ENCODE measurements around the gene GLCCI1. TPM values are rescaled to one million over a fixed set of nuclear protein-coding genes. Genes with fewer than 3 reads are reported as not detected.
"Not testable (repeated sequence)": the region's sequence is repeated elsewhere in the genome, so short reads cannot be mapped to it uniquely, and the experiment has no call there.

Gene GLCCI1
- total RNA-seq, 1 experiment from 2014 or later, result 4.6 TPM

GRCh38 chr7:8044761-8045430 lies 76.3 kb downstream of the GLCCI1 start:
- H3K79me2 ChIP-seq (ENCODE audit: insufficient read depth, low read length), result no peaks in the 10 kb centered on the region
- no peak overlapping the region for H2AFZ ChIP-seq (ENCODE audit: low read depth, low read length, poor library complexity, severe bottlenecking)
- H3K27ac ChIP-seq (ENCODE audit: low read depth, low read length), result no peak overlapping the region
- no peaks in the 10 kb centered on the region for H3K9me2 ChIP-seq (ENCODE audit: insufficient read depth)
- H3K4me2 ChIP-seq (ENCODE audit: low read length), result no peak overlapping the region
- intact Hi-C loops (cut with micrococcal nuclease), result no loop called here
- CTCF ChIA-PET, result no interaction called here
- H3K9me3 ChIP-seq (ENCODE audit: control insufficient read depth in 1 of 2, insufficient read depth in 1 of 2, low read depth in 1 of 2, low read length in 2 of 2), result no peaks in the 10 kb centered on the region
- POLR2A ChIA-PET, result no interaction called here
- H3K4me1 ChIP-seq (ENCODE audit: control insufficient read depth in 1 of 2, insufficient read depth in 2 of 2, low read length in 2 of 2), result no peaks in the 10 kb centered on the region
- DNase-seq (ENCODE audit: low read depth, low spot score) (no peak), ATAC-seq (no peak)
- no TSS peak for BruUV-seq (replicated peaks)
- no peaks in the 10 kb centered on the region for H4K20me1 ChIP-seq (ENCODE audit: insufficient read depth)
- no peaks in the 10 kb centered on the region for H3K27me3 ChIP-seq (ENCODE audit: insufficient read depth, low read length)
- RAD21 ChIA-PET (ENCODE audit: low non-redundant PET in 1 of 2, low total read pairs in 2 of 2, uncharacterized antibody in 2 of 2, unreplicated experiment in 2 of 2), result no interaction called here
- TF ChIP-seq JUND (IDR thresholded peaks at IDR 0.05) (no peak), EGR1 (IDR thresholded peaks at IDR 0.05; ENCODE audit: low read depth) (no peak), CEBPB (IDR thresholded peaks at IDR 0.05; ENCODE audit: low read depth) (no peak), EZH2phosphoT487 (IDR thresholded peaks at IDR 0.05; ENCODE audit: borderline replicate concordance) (no peak), CTCF (IDR thresholded peaks at IDR 0.05 in 2 of 3, conservative IDR thresholded peaks at IDR 0.05 in 1 of 3; ENCODE audit: borderline replicate concordance in 1 of 3, insufficient read depth in 1 of 3, low read depth in 2 of 3, low read length in 2 of 3) (no peak), SRF (IDR thresholded peaks at IDR 0.05; ENCODE audit: low read depth) (no peak), CBX3 (IDR thresholded peaks at IDR 0.05; ENCODE audit: low read depth) (no peak), ZNF274 (IDR thresholded peaks at IDR 0.05; ENCODE audit: low read depth, low read length) (no peak), ZFX (IDR thresholded peaks at IDR 0.05) (no peak), YY1 (IDR thresholded peaks at IDR 0.05; ENCODE audit: extremely low read depth, insufficient replicate concordance, low read depth, low read length) (no peak), EZH2 (IDR thresholded peaks at IDR 0.05) (no peak), SP1 (IDR thresholded peaks at IDR 0.05; ENCODE audit: low read depth) (no peak), TCF7L2 (IDR thresholded peaks at IDR 0.05; ENCODE audit: borderline replicate concordance, extremely low read depth, insufficient read depth, insufficient read length) (no peak), ELF1 (IDR thresholded peaks at IDR 0.05; ENCODE audit: borderline replicate concordance, low read depth) (no peak)
- TF ChIP-seq, protein P1, sequence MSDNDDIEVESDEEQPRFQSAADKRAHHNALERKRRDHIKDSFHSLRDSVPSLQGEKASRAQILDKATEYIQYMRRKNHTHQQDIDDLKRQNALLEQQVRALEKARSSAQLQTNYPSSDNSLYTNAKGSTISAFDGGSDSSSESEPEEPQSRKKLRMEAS (IDR thresholded peaks at IDR 0.05), result no peak
- no peak overlapping the region for H3K4me3 ChIP-seq (replicated peaks in 1 of 2; ENCODE audit: low read depth in 1 of 2, low read length in 2 of 2)
- no peaks in the 10 kb centered on the region for H3K36me3 ChIP-seq (ENCODE audit: control insufficient read depth in 1 of 2, insufficient read depth in 2 of 2, low read length in 2 of 2)
- no peak overlapping the region for H3K9ac ChIP-seq (ENCODE audit: low read length)

DNA sequence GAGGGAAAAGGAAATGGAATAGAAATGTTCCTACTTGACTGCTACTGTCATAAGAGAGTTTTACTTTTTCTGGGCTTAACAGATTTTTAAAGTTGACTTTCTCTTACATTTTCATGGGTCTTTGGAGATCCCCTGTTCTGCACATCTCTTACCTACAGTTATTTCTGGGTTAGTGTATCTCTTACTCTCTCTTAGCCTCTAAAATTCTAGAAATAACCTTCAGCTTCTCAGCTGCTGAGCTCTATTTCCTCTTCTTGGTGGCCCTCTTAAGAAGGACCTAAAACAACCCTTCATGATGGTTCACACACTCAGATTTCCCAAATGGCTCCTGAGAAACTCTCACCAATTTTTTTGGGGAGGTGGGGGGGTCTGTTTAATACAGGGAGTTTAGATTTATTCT lies 79.5 kb downstream of the GLCCI1 start:
- BruUV-seq (replicated peaks); ATAC-seq; intact Hi-C loops (cut with micrococcal nuclease): not testable (repeated sequence)

More for the DNA sequence above, 79.5 kb downstream of the GLCCI1 start:
- DNase-seq (ENCODE audit: low read depth, low spot score); H3K4me2 ChIP-seq (ENCODE audit: low read length); H3K4me3 ChIP-seq (replicated peaks in 1 of 2; ENCODE audit: low read depth in 1 of 2, low read length in 2 of 2); RAD21 ChIA-PET (ENCODE audit: low non-redundant PET in 1 of 2, low total read pairs in 2 of 2, uncharacterized antibody in 2 of 2, unreplicated experiment in 2 of 2); H3K36me3 ChIP-seq (ENCODE audit: control insufficient read depth in 1 of 2, insufficient read depth in 2 of 2, low read length in 2 of 2); POLR2A ChIA-PET; H3K9me2 ChIP-seq (ENCODE audit: insufficient read depth); H3K27me3 ChIP-seq (ENCODE audit: insufficient read depth, low read length); H3K9me3 ChIP-seq (ENCODE audit: control insufficient read depth in 1 of 2, insufficient read depth in 1 of 2, low read depth in 1 of 2, low read length in 2 of 2); H3K4me1 ChIP-seq (ENCODE audit: control insufficient read depth in 1 of 2, insufficient read depth in 2 of 2, low read length in 2 of 2); H3K79me2 ChIP-seq (ENCODE audit: insufficient read depth, low read length); H3K9ac ChIP-seq (ENCODE audit: low read length); H3K27ac ChIP-seq (ENCODE audit: low read depth, low read length); H2AFZ ChIP-seq (ENCODE audit: low read depth, low read length, poor library complexity, severe bottlenecking); H4K20me1 ChIP-seq (ENCODE audit: insufficient read depth): not testable (repeated sequence)
- CTCF ChIA-PET, result interaction anchor here (1.1 kb wide), 1 partner anchor 12 kb away, joined by 3 read pairs; no protein-coding TSS in a partner anchor

All from HCT116 (cell line).